Neutrophil (primary cell): ENCODE measurements around the gene SSBP3.

Experiments used
- H3K27ac ChIP-seq: fragments of 200-600 bp; sonication (generic); 2 replicates; pipeline ENCODE4 v1.5.1; 2016; ENCODE audit warnings: mild to moderate bottlenecking, moderate library complexity
- H3K27me3 ChIP-seq: fragments of 200-600 bp; sonication (generic); 2 replicates; pipeline ENCODE4 v1.6.0; 2016; ENCODE audit warnings: mild to moderate bottlenecking
- H3K36me3 ChIP-seq: fragments of 200-600 bp; sonication (generic); 2 replicates; pipeline ENCODE4 v1.5.1; 2017
- H3K4me1 ChIP-seq, 2 experiments: fragments of 200-600 bp in 1 of 2; sonication (generic) in 1 of 2; 1 replicate in 1 of 2; 2 replicates in 1 of 2; pipeline versions ENCODE4 v1.5.1 to v1.6.1; 2013 to 2016; ENCODE audit warnings: low read depth in 1 of 2, low read length in 1 of 2, mild to moderate bottlenecking in 1 of 2, moderate library complexity in 1 of 2; ENCODE audit not compliant: control insufficient read depth in 1 of 2, insufficient read depth in 1 of 2
- H3K4me3 ChIP-seq, 2 experiments: fragments of 200-600 bp in 1 of 2; sonication (generic) in 1 of 2; 1 replicate in 1 of 2; 2 replicates in 1 of 2; pipeline ENCODE4 v1.5.1; 2013 to 2016; ENCODE audit warnings: low read depth in 1 of 2, low read length in 1 of 2, mild to moderate bottlenecking in 1 of 2, moderate library complexity in 1 of 2
- H3K9me3 ChIP-seq: fragments of 200-600 bp; sonication (generic); 2 replicates; pipeline ENCODE4 v1.5.1; 2016
- TF ChIP-seq, protein P1 (sequence below): fragments of 200-600 bp; sonication (generic); IDR thresholded peaks from 2 replicates; pipeline ENCODE4 v1.5.1; 2016; ENCODE audit warnings: antibody characterized with exemption

Gene SSBP3

DNA sequence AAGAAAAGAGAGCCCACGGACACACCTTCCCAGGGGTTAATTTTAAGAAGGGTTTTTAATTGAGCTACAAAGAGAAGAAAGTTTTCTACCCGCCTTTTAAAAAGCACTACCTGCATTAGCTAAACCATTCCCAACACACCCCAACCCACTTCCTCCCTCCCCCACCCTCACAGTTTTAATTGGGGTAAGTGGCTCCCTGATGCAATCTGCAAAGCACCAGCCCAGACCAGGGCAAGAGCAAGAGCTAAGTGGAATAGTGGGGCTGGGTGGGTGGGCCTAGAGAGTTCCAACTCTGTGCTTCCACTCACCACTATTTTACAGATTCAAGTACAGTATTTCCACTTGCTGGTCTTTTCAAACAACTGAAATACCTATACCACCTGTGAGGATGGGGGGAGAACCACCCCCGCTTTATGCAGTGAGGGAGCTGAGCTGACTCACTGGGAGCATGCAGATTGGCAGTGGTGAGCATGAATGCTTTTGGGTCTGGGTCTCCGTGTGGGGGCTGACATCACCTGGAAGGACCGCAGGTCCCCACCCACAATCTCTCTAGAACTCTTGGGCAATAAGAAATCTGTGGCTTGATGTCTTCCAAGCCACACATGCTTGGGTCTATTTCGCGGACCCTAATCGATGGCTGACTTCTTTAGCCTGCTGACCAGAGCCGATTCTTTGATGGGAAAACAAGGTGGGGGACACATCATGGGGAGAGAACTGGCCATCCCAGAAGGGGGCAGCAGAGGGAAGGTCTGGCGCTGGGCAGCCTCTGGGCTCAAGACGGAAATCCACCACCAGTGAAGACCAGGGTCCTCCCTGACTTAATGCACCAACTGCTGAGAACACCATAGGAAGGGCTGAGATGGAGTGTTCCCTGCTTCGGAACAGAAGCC, 95.5 kb downstream of the SSBP3 start:
- Histone ChIP-seq H3K27ac (no peak overlapping the region), H3K36me3 (no peaks in the 10 kb centered on the region), H3K9me3 (no peaks in the 10 kb centered on the region), H3K27me3 (no peaks in the 10 kb centered on the region), H3K4me3 (no peak overlapping the region), H3K4me1 (no peaks in the 10 kb centered on the region)
- TF ChIP-seq, protein P1, sequence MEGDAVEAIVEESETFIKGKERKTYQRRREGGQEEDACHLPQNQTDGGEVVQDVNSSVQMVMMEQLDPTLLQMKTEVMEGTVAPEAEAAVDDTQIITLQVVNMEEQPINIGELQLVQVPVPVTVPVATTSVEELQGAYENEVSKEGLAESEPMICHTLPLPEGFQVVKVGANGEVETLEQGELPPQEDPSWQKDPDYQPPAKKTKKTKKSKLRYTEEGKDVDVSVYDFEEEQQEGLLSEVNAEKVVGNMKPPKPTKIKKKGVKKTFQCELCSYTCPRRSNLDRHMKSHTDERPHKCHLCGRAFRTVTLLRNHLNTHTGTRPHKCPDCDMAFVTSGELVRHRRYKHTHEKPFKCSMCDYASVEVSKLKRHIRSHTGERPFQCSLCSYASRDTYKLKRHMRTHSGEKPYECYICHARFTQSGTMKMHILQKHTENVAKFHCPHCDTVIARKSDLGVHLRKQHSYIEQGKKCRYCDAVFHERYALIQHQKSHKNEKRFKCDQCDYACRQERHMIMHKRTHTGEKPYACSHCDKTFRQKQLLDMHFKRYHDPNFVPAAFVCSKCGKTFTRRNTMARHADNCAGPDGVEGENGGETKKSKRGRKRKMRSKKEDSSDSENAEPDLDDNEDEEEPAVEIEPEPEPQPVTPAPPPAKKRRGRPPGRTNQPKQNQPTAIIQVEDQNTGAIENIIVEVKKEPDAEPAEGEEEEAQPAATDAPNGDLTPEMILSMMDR: no peak

- no peaks in the 10 kb centered on the region for H3K4me1 ChIP-seq
- H3K36me3 ChIP-seq: no peaks in the 10 kb centered on the region
- H3K27ac ChIP-seq: no peak overlapping the region
- H3K4me3 ChIP-seq: no peak overlapping the region
- H3K9me3 ChIP-seq: no peaks in the 10 kb centered on the region
- H3K27me3 ChIP-seq: no peaks in the 10 kb centered on the region
- TF ChIP-seq, protein P1: no peak
Measured at GRCh38 chr1:54309631-54310366, 96.4 kb downstream of the SSBP3 start.

GRCh38 chr1:54307305-54307704, 98.9 kb downstream of the SSBP3 start:
- Histone ChIP-seq H3K4me3 (no peak overlapping the region), H3K27me3 (no peaks in the 10 kb centered on the region), H3K27ac (no peak overlapping the region), H3K4me1 (no peaks in the 10 kb centered on the region), H3K9me3 (no peaks in the 10 kb centered on the region), H3K36me3 (no peaks in the 10 kb centered on the region)
- TF ChIP-seq, protein P1: no peak

- Histone ChIP-seq H3K4me1 (no peaks in the 10 kb centered on the region), H3K27me3 (no peaks in the 10 kb centered on the region)
- TF ChIP-seq, protein P1: no peak
Measured at GRCh38 chr1:54305906-54306514, 100.2 kb downstream of the SSBP3 start.

GRCh38 chr1:54304518-54304917, 101.7 kb downstream of the SSBP3 start:
- Histone ChIP-seq H3K4me1 (no peaks in the 10 kb centered on the region), H3K27me3 (no peaks in the 10 kb centered on the region)
- TF ChIP-seq, protein P1: no peak

More at GRCh38 chr1:54305906-54306514, 100.2 kb downstream of the SSBP3 start:
- H3K9me3 ChIP-seq: no peaks in the 10 kb centered on the region
- H3K27ac ChIP-seq: no peak overlapping the region
- H3K4me3 ChIP-seq: no peak overlapping the region
- no peaks in the 10 kb centered on the region for H3K36me3 ChIP-seq

More at GRCh38 chr1:54304518-54304917, 101.7 kb downstream of the SSBP3 start:
- Histone ChIP-seq H3K36me3 (no peaks in the 10 kb centered on the region), H3K4me3 (no peak overlapping the region), H3K9me3 (no peaks in the 10 kb centered on the region), H3K27ac (no peak overlapping the region)
